Measurements from ENCODE around the gene ZNF586.
"Not testable (repeated sequence)": the region's sequence is repeated elsewhere in the genome, so short reads cannot be mapped to it uniquely, and the experiment has no call there.

ZNF586 gene

GRCh38 chr19:57786906-57787305, 17.4 kb downstream of the ZNF586 start:
- H3K4me3 ChIP-seq (ENCODE audit: low read depth, low read length): no peak overlapping the region
- H3K27me3 ChIP-seq (replicated peaks): no peaks in the 10 kb centered on the region
- TF ChIP-seq, protein P1, sequence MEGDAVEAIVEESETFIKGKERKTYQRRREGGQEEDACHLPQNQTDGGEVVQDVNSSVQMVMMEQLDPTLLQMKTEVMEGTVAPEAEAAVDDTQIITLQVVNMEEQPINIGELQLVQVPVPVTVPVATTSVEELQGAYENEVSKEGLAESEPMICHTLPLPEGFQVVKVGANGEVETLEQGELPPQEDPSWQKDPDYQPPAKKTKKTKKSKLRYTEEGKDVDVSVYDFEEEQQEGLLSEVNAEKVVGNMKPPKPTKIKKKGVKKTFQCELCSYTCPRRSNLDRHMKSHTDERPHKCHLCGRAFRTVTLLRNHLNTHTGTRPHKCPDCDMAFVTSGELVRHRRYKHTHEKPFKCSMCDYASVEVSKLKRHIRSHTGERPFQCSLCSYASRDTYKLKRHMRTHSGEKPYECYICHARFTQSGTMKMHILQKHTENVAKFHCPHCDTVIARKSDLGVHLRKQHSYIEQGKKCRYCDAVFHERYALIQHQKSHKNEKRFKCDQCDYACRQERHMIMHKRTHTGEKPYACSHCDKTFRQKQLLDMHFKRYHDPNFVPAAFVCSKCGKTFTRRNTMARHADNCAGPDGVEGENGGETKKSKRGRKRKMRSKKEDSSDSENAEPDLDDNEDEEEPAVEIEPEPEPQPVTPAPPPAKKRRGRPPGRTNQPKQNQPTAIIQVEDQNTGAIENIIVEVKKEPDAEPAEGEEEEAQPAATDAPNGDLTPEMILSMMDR (IDR thresholded peaks at IDR 0.05; ENCODE audit: low read depth, low read length, missing control alignments): no peak
- H3K36me3 ChIP-seq (replicated peaks): peaks cover 10% of the 10 kb centered on the region
- no peak overlapping the region for H3K27ac ChIP-seq
- no peak for DNase-seq
- in situ Hi-C loops (cut with HindIII; ENCODE audit: low pct_ligation_motif_present, low sequenced_read_pairs): no loop called here

DNA sequence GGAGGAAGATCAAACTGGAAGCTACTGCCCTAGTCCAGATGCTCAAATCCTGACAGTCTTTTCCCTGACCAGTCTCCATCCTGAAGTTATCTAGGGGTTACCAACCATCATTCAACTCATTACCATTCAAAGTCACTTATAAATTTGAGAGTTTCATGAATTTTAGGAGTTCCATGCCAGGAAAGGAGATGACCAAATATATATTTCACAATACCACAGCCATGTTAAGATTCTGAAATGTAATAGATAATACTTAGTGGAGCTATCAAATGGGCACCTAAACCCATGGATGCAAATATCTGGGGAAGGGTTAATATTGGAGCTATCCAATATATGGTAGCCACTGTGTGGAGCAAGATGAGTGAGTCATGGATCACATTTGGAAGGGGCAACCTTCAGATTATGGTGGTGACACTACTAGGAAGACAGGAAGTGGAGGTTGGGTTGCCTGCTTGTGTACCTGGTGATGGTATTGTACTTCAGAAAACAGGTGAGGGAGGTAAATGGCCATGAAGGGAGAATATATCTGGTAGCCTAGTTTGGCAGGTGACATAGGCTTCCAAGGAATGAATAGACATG, 18.7 kb downstream of the ZNF586 start:
- H3K27ac ChIP-seq: no peak overlapping the region
- TF ChIP-seq, protein P1 (IDR thresholded peaks at IDR 0.05; ENCODE audit: low read depth, low read length, missing control alignments): no peak
- no peak for DNase-seq
- in situ Hi-C loops (cut with HindIII; ENCODE audit: low pct_ligation_motif_present, low sequenced_read_pairs): no loop called here
- H3K4me3 ChIP-seq (ENCODE audit: low read depth, low read length): no peak overlapping the region
- H3K27me3 ChIP-seq (replicated peaks): no peaks in the 10 kb centered on the region
- peaks cover 7% of the 10 kb centered on the region for H3K36me3 ChIP-seq (replicated peaks)

DNA sequence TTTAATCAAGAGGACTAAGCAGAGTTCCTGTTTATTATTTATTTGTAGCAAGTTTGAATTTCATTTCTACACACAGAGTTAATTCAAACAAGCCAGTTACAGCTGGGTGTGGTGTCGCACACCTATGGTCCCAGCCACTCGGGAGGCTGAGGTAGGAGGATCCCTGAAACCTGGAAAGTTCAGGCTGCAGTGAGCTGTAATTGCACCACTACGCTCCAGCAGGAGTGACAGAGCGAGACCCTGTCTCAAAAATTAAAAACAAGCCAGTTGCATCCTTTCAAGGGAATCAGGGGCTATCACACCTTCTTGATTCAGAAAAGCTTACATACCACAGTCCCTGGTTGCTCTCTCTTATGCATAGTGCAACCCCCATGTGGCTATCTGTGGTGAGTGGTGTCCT, 19.8 kb downstream of the ZNF586 start:
- H3K27ac ChIP-seq: no peak overlapping the region
- in situ Hi-C loops (cut with HindIII; ENCODE audit: low pct_ligation_motif_present, low sequenced_read_pairs): no loop called here
- TF ChIP-seq, protein P1 (IDR thresholded peaks at IDR 0.05; ENCODE audit: low read depth, low read length, missing control alignments): no peak
- H3K4me3 ChIP-seq (ENCODE audit: low read depth, low read length): no peak overlapping the region
- DNase-seq: no peak
- no peaks in the 10 kb centered on the region for H3K27me3 ChIP-seq (replicated peaks)
- H3K36me3 ChIP-seq (replicated peaks): peaks cover 7% of the 10 kb centered on the region

- H3K27me3 ChIP-seq (replicated peaks); DNase-seq; in situ Hi-C loops (cut with HindIII; ENCODE audit: low pct_ligation_motif_present, low sequenced_read_pairs); H3K27ac ChIP-seq; H3K36me3 ChIP-seq (replicated peaks); H3K4me3 ChIP-seq (ENCODE audit: low read depth, low read length): not testable (repeated sequence)
These were observed 27.1 kb downstream of the ZNF586 start for GRCh38 chr19:57796580-57796979.

DNA sequence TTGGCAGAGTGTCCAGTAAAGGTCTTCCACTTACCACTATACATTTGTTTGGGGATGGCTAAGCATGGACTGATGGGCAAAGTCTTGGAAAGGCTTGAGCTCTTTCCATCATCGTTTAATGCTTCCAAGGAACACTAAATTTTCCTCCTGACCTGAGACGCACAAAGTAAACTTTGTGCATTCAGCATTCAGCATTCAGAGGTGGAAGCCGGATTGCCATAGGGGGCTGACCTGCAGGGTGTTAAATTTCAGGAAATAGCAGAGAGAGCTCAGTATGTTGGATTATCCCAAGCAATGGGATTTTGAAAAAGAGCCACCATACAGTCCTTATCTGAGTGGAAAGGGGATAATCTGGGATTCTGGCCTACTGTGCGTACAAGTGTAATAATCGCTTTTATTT, 31.2 kb downstream of the ZNF586 start:
- no peak overlapping the region for H3K4me3 ChIP-seq (ENCODE audit: low read depth, low read length)
- DNase-seq: no peak
- no peak overlapping the region for H3K27ac ChIP-seq
- TF ChIP-seq, protein P1 (IDR thresholded peaks at IDR 0.05; ENCODE audit: low read depth, low read length, missing control alignments): no peak
- peaks cover 5% of the 10 kb centered on the region for H3K36me3 ChIP-seq (replicated peaks)
- H3K27me3 ChIP-seq (replicated peaks): no peaks in the 10 kb centered on the region
- in situ Hi-C loops (cut with HindIII; ENCODE audit: low pct_ligation_motif_present, low sequenced_read_pairs): no loop called here

DNA sequence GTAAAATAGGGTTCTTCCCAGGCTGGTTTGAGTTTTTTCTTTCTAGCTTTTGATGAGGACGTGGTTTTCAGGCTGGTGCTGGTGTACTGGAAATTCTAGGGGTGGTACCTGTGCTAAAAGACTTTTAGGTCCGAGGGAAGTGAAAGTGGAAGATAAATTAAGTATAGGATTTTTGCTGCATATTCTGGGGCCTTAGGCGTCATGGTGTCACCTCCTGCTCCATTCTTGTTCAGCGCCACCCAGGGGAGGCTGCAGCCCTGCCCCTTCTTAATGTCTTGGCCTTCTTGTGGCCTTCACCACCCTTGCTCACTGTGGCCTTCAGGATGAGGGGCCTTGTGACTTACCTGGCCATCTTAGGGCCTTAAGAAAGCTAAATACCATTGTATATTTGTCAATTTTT, 32.8 kb downstream of the ZNF586 start:
- in situ Hi-C loops (cut with HindIII; ENCODE audit: low pct_ligation_motif_present, low sequenced_read_pairs): no loop called here
- no peak overlapping the region for H3K27ac ChIP-seq
- H3K27me3 ChIP-seq (replicated peaks): no peaks in the 10 kb centered on the region
- no peaks in the 10 kb centered on the region for H3K36me3 ChIP-seq (replicated peaks)
- DNase-seq: no peak
- TF ChIP-seq, protein P1 (IDR thresholded peaks at IDR 0.05; ENCODE audit: low read depth, low read length, missing control alignments): no peak
- H3K4me3 ChIP-seq (ENCODE audit: low read depth, low read length): no peak overlapping the region
